Measurements from ENCODE around the gene FARS2.
A peak's percentile ranks its signal among the peaks of the same experiment; 100 is the strongest.

The FARS2 gene

GRCh38 chr6:5246141-5247097, 14.9 kb upstream of the FARS2 start:
- POLR2A ChIA-PET (ENCODE audit: low non-redundant PET): no interaction called here
- CTCF ChIA-PET: no interaction called here
- H3K27ac ChIP-seq: peak overlapping the region; percentile 9; the same call in 1 of the 2 replicates
- DNase-seq (ENCODE audit: low spot score): no peak
- no peak for TF ChIP-seq CTCF (conservative IDR thresholded peaks at IDR 0.05; ENCODE audit: low read depth)

GRCh38 chr6:5247201-5247600, 14.1 kb upstream of the FARS2 start:
- POLR2A ChIA-PET (ENCODE audit: low non-redundant PET): no interaction called here
- no peak for DNase-seq (ENCODE audit: low spot score)
- no peak overlapping the region for H3K27ac ChIP-seq
- no peak for TF ChIP-seq CTCF (conservative IDR thresholded peaks at IDR 0.05; ENCODE audit: low read depth)
- CTCF ChIA-PET: no interaction called here

GRCh38 chr6:5248302-5249098, 12.8 kb upstream of the FARS2 start:
- TF ChIP-seq CTCF (conservative IDR thresholded peaks at IDR 0.05; ENCODE audit: low read depth): no peak
- CTCF ChIA-PET: interaction anchor here (0.6 to 0.7 kb wide), 2 partner anchors 83 to 1792 kb away, joined by 3 to 4 read pairs; partner anchors contain the start of gene SLC22A23
- POLR2A ChIA-PET (ENCODE audit: low non-redundant PET): no interaction called here
- H3K27ac ChIP-seq: no peak overlapping the region
- no peak for DNase-seq (ENCODE audit: low spot score)

GRCh38 chr6:5249451-5250122, 11.7 kb upstream of the FARS2 start:
- ChIA-PET CTCF (no interaction called here), POLR2A (ENCODE audit: low non-redundant PET) (no interaction called here)
- no peak overlapping the region for H3K27ac ChIP-seq
- DNase-seq (ENCODE audit: low spot score): peak; percentile 65
- TF ChIP-seq CTCF (conservative IDR thresholded peaks at IDR 0.05; ENCODE audit: low read depth): no peak

GRCh38 chr6:5250451-5250850, 10.9 kb upstream of the FARS2 start:
- no peak overlapping the region for H3K27ac ChIP-seq
- DNase-seq (ENCODE audit: low spot score): no peak
- ChIA-PET CTCF (no interaction called here), POLR2A (ENCODE audit: low non-redundant PET) (no interaction called here)
- no peak for TF ChIP-seq CTCF (conservative IDR thresholded peaks at IDR 0.05; ENCODE audit: low read depth)

GRCh38 chr6:5250911-5251310, 10.4 kb upstream of the FARS2 start:
- TF ChIP-seq CTCF (conservative IDR thresholded peaks at IDR 0.05; ENCODE audit: low read depth): no peak
- no peak overlapping the region for H3K27ac ChIP-seq
- DNase-seq (ENCODE audit: low spot score): no peak
- ChIA-PET POLR2A (ENCODE audit: low non-redundant PET) (no interaction called here), CTCF (no interaction called here)
